ENCODE results near the gene PCDHAC1.
"Not testable (repeated sequence)": the region's sequence is repeated elsewhere in the genome, so short reads cannot be mapped to it uniquely, and the experiment has no call there.

Gene PCDHAC1, protein sequence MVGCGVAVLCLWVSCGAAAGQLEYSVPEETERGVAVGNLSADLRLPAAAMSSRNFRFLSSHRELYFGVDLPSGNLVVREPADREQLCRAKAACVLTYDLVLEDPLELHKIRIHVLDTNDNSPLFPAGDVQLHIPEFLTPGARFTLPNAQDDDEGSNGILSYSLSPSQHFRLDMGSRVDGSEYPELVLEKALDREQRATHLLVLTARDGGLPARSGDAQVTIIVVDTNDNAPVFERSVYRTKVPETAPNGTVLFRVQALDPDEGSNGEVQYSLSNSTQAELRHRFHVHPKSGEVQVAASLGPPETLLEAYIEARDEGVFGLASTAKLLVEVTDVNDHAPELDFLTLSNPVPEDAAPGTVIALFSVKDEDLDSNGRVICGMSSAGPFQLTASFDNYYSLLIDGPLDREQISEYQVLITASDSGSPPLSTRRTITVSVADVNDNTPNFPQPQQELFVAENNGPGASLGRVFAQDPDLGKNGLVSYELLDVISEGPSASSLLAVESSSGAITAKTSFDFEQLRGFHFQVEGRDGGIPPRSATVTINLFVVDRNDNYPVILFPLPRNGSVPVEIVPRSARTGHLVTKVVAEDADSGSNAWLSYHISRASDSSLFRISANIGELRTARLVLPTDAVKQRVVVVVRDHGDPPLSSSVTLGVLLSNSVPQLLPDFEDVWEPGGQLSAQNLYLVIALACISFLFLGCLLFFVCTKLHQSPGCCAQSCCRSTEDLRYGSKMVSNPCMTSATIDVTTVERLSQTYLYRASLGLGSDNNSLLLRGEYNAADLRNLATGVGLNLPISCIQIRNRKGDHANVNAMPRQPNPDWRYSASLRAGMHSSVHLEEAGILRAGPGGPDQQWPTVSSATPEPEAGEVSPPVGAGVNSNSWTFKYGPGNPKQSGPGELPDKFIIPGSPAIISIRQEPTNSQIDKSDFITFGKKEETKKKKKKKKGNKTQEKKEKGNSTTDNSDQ

DNA sequence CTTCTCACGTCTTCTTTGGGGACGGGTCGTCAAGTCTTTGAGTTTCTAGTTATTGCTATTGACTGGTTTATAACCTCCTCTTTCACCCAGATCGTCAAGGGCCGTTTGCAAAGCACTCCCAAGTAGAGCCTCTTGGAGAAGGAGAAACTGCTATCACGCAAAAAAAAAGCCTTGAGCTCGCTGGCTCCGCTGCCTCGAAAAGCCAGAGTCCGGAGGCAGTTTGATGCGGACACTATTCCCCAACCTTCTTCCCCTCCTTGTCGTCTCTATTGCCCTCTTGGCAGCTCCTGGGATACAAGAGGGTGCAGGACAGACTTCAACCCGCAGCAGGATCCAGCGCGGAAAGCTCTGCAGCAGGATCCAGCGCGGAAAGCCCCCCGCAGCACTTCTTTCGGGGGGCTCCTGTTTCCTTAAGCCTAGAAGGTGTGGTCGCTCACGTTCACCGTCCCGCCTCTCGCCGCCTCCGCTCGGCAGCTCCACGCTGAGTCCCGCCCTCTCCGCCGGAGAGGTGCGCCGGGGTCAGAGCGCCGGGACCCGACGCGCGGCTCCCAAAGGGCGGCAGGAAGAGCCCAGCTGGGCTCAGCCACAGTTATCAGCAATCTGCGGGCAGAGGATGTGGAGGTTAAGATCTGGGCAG is at the start of gene PCDHAC1:
PCDHAC1 (plus strand) TSS at position 494 of the 637 bp plus-strand sequence. CDS start 594 bp downstream, outside the sequence.
- no peak for DNase-seq (ENCODE audit: extremely low read depth, insufficient read length)
- TF ChIP-seq, protein P1, sequence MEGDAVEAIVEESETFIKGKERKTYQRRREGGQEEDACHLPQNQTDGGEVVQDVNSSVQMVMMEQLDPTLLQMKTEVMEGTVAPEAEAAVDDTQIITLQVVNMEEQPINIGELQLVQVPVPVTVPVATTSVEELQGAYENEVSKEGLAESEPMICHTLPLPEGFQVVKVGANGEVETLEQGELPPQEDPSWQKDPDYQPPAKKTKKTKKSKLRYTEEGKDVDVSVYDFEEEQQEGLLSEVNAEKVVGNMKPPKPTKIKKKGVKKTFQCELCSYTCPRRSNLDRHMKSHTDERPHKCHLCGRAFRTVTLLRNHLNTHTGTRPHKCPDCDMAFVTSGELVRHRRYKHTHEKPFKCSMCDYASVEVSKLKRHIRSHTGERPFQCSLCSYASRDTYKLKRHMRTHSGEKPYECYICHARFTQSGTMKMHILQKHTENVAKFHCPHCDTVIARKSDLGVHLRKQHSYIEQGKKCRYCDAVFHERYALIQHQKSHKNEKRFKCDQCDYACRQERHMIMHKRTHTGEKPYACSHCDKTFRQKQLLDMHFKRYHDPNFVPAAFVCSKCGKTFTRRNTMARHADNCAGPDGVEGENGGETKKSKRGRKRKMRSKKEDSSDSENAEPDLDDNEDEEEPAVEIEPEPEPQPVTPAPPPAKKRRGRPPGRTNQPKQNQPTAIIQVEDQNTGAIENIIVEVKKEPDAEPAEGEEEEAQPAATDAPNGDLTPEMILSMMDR (IDR thresholded peaks at IDR 0.05; ENCODE audit: insufficient read depth, low read length, poor library complexity, severe bottlenecking): no peak
- H3K27me3 ChIP-seq (replicated peaks; ENCODE audit: control insufficient read depth, insufficient read depth, low read length): no peaks in the 10 kb centered on the region
- no peak within 1 kb of the TSS for H3K4me3 ChIP-seq (replicated peaks; ENCODE audit: low read depth, low read length)
- H3K36me3 ChIP-seq (ENCODE audit: control insufficient read depth, insufficient read depth, low read length): no peaks in the 10 kb centered on the region

DNA sequence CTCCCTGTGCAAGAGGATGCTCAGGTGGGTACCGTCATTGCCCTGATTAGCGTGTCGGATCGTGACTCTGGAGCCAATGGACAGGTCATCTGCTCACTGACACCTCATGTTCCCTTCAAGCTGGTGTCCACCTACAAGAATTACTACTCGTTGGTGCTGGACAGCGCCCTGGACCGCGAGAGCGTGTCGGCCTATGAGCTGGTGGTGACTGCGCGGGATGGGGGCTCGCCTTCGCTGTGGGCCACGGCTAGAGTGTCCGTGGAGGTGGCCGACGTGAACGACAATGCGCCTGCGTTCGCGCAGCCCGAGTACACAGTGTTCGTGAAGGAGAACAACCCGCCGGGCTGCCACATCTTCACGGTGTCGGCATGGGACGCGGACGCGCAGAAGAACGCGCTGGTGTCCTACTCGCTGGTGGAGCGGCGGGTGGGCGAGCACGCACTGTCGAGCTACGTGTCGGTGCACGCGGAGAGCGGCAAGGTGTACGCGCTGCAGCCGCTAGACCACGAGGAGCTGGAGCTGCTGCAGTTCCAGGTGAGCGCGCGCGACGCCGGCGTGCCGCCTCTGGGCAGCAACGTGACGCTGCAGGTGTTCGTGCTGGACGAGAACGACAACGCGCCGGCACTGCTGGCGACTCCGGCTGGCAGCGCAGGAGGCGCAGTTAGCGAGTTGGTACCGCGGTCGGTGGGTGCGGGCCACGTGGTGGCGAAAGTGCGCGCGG is 49.4 kb upstream of the PCDHAC1 start:
- not testable (repeated sequence) for H3K4me3 ChIP-seq (replicated peaks; ENCODE audit: low read depth, low read length); DNase-seq (ENCODE audit: extremely low read depth, insufficient read length); H3K36me3 ChIP-seq (ENCODE audit: control insufficient read depth, insufficient read depth, low read length); H3K27me3 ChIP-seq (replicated peaks; ENCODE audit: control insufficient read depth, insufficient read depth, low read length)

DNA sequence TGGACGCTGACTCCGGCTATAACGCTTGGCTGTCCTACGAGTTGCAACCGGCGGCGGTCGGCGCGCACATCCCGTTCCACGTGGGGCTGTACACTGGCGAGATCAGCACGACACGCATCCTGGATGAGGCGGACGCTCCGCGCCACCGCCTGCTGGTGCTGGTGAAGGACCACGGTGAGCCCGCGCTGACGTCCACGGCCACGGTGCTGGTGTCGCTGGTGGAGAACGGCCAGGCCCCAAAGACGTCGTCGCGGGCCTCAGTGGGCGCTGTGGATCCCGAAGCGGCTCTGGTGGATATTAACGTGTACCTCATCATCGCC is 48.9 kb upstream of the PCDHAC1 start:
- Histone ChIP-seq H3K27me3 (replicated peaks; ENCODE audit: control insufficient read depth, insufficient read depth, low read length) (no peaks in the 10 kb centered on the region), H3K4me3 (replicated peaks; ENCODE audit: low read depth, low read length) (no peak overlapping the region), H3K36me3 (ENCODE audit: control insufficient read depth, insufficient read depth, low read length) (no peaks in the 10 kb centered on the region)
- no peak for DNase-seq (ENCODE audit: extremely low read depth, insufficient read length)
- TF ChIP-seq, protein P1 (IDR thresholded peaks at IDR 0.05; ENCODE audit: insufficient read depth, low read length, poor library complexity, severe bottlenecking): no peak

DNA sequence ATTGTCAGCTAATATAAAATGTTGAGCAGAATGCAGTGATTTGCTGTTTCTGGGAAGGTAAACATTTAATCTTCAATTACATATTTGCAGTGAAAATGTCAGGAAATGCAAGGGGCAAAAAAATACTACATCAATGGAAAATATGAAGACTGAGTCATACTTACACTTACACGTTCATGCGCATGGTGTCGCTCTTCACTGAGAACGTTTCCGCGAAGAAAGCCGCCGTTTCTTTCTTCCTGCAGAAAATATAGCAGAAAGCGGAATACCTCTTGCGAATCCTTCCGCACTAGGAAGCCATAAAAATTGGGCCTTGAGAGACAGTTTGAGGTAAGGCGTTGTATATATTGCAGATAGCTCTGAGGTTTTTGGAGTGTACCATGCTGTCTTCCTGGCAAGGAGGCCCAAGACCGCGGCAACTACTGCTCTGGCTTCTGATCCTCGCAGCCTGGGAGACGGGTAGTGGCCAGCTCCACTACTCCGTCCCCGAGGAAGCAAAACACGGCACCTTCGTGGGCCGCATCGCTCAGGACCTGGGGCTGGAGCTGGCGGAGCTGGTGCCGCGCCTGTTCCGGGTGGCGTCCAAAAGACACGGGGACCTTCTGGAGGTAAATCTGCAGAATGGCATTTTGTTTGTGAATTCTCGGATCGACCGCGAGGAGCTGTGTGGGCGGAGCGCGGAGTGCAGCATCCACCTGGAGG is 44.1 kb upstream of the PCDHAC1 start, which contains the start of gene PCDHA13:
PCDHA13 (plus strand) TSS at position 236 of the 702 bp plus-strand sequence; CDS start at position 381, 145 bp downstream.
- DNase-seq (ENCODE audit: extremely low read depth, insufficient read length): no peak
- TF ChIP-seq, protein P1 (IDR thresholded peaks at IDR 0.05; ENCODE audit: insufficient read depth, low read length, poor library complexity, severe bottlenecking): no peak
- Histone ChIP-seq H3K27me3 (replicated peaks; ENCODE audit: control insufficient read depth, insufficient read depth, low read length) (no peaks in the 10 kb centered on the region), H3K4me3 (replicated peaks; ENCODE audit: low read depth, low read length) (no peak within 1 kb of the TSS), H3K36me3 (ENCODE audit: control insufficient read depth, insufficient read depth, low read length) (no peaks in the 10 kb centered on the region)

DNA sequence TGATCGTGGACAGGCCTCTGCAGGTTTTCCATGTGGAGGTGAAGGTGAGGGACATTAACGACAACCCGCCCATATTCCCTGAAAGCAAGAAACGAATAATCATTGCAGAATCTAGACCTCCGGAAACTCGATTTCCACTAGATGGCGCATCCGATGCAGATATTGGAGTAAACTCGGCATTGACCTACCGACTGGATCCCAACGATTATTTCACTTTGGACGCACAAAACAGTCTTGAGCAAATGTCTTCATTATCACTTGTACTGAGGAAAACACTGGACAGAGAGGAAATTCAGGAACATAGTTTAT is 43.6 kb upstream of the PCDHAC1 start:
- TF ChIP-seq, protein P1 (IDR thresholded peaks at IDR 0.05; ENCODE audit: insufficient read depth, low read length, poor library complexity, severe bottlenecking): no peak
- H3K4me3 ChIP-seq (replicated peaks; ENCODE audit: low read depth, low read length): no peak overlapping the region
- H3K27me3 ChIP-seq (replicated peaks; ENCODE audit: control insufficient read depth, insufficient read depth, low read length): no peaks in the 10 kb centered on the region
- no peaks in the 10 kb centered on the region for H3K36me3 ChIP-seq (ENCODE audit: control insufficient read depth, insufficient read depth, low read length)
- no peak for DNase-seq (ENCODE audit: extremely low read depth, insufficient read length)
